Duodenal mucosa (tissue), 2 donors: ENCODE results near the gene MAP3K20.
"Not testable (repeated sequence)": the region's sequence is repeated elsewhere in the genome, so short reads cannot be mapped to it uniquely, and the experiment has no call there.

ENCODE experiments used
- H3K27ac ChIP-seq: one replicate; pipeline ENCODE4 v1.7.0; 2013; ENCODE audit warnings: low read depth, low read length
- H3K27me3 ChIP-seq, 2 donors: one replicate each; pipeline ENCODE4 v1.7.0; 2013; ENCODE audit warnings: low read length in 2 of 2, control low read depth in 1 of 2; ENCODE audit not compliant: insufficient read depth in 2 of 2, control insufficient read depth in 1 of 2
- H3K36me3 ChIP-seq, 2 donors: one replicate each; pipeline ENCODE4 v1.7.0; 2013; ENCODE audit warnings: low read length in 2 of 2, control low read depth in 1 of 2; ENCODE audit not compliant: insufficient read depth in 2 of 2, control insufficient read depth in 1 of 2
- H3K4me1 ChIP-seq, 2 donors: one replicate each; pipeline ENCODE4 v1.7.0; 2013; ENCODE audit warnings: low read length in 2 of 2, control low read depth in 1 of 2; ENCODE audit not compliant: insufficient read depth in 2 of 2, control insufficient read depth in 1 of 2
- H3K4me3 ChIP-seq, 2 donors: one replicate each; pipeline ENCODE4 v1.7.0; 2013; ENCODE audit warnings: low read length in 2 of 2, low read depth in 1 of 2
- H3K9ac ChIP-seq, 2 donors: one replicate each; pipeline ENCODE4 v1.7.0; 2013; ENCODE audit warnings: low read length in 2 of 2, low read depth in 1 of 2
- H3K9me3 ChIP-seq, 2 donors: one replicate each; pipeline ENCODE4 v1.7.0; 2013; ENCODE audit warnings: low read length in 2 of 2, control low read depth in 1 of 2; ENCODE audit not compliant: control insufficient read depth in 1 of 2

MAP3K20 gene

DNA sequence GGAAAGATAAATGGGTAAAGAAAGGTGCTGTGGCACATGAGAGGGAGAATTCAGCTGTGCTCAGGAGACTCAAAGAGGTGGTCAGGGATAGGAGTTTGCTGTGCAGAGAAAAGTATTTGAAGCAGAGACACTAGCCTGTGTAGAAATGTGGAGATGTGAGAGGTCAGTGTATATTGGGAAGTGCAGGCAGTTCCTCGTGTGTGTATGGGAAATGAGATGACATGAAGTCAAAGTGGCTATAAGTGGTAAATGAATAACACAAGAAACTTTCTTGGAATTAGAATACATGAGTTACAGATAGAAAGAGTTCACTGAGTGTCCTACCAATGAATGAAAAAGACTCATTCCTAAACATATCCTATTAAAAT, 11.6 kb downstream of the MAP3K20 start:
- Histone ChIP-seq H3K4me3 (no peak overlapping the region), H3K36me3 (no peaks in the 10 kb centered on the region), H3K27me3 (no peaks in the 10 kb centered on the region), H3K9ac (no peak overlapping the region), H3K9me3 (no peaks in the 10 kb centered on the region), H3K4me1 (peaks cover 0 to 6% of the 10 kb centered on the region in 2 donors), H3K27ac (no peak overlapping the region)

DNA sequence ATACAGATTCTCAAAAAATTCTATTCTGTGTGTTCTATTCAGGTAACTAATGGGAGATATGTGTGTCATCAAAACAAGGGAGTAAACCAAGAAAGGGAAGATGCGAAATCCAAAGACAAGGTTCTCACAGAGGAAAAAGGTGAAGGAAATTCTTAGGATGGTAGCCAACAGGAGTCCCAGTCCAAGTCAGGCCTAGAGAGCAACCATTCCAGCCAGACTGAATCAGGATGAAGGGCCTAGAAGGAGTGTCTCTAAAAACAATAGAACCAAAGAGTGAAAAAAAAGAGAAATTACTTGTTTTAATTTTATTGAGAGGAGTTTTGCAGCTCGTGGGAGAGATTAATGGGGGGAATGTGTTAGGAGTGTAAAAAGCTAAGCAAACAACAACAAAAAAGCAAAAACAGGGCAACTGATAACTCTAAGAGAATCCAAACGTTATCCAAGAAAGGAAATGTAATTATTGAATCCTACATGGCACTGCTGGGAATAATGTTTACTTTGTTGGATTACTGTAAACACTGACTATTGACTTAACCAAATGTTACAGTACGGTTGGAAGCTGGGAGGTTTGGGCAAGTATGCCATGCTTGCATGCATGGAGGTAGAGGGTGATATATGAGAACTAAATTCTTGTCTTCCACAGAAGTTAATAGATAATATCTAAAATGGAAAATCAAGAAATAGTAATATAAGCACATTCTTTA, 12.3 kb downstream of the MAP3K20 start:
- Histone ChIP-seq H3K4me1 (peaks cover 0 to 6% of the 10 kb centered on the region in 2 donors), H3K27ac (no peak overlapping the region), H3K4me3 (no peak overlapping the region)

DNA sequence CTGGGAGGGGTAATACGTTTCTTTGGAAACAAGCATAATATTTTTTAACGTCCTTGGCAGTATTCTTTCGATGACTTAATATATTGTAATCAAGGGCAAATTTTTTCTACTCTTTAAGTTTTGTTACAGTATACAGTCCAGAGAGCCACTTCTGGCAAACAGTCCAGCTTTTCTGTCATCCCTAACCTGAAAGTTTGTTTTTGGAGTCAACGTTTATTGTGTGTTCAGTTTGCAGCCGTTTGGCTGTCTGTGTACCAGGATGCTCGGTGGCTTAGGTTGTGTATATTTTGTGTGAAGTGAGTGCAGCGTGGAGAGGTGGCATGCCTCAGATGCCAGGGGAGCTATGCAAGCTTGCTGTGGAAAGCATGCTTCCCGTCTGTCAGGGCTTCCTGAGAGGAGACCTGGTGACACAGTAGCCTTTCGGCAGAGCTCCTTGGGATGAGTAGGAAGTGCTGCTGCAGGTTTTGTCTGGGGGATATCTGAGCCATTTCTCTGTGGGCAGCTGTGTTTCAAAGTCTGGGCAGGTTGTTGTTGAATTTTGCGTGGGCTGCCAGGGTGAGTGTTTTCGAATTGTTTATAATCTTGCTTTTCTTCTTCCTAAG, 14.7 kb downstream of the MAP3K20 start:
- no peak overlapping the region for H3K9ac ChIP-seq

More for the DNA sequence above, 12.3 kb downstream of the MAP3K20 start:
- H3K9me3 ChIP-seq, result no peaks in the 10 kb centered on the region
- no peak overlapping the region for H3K9ac ChIP-seq
- no peaks in the 10 kb centered on the region for H3K27me3 ChIP-seq
- H3K36me3 ChIP-seq, result no peaks in the 10 kb centered on the region

DNA sequence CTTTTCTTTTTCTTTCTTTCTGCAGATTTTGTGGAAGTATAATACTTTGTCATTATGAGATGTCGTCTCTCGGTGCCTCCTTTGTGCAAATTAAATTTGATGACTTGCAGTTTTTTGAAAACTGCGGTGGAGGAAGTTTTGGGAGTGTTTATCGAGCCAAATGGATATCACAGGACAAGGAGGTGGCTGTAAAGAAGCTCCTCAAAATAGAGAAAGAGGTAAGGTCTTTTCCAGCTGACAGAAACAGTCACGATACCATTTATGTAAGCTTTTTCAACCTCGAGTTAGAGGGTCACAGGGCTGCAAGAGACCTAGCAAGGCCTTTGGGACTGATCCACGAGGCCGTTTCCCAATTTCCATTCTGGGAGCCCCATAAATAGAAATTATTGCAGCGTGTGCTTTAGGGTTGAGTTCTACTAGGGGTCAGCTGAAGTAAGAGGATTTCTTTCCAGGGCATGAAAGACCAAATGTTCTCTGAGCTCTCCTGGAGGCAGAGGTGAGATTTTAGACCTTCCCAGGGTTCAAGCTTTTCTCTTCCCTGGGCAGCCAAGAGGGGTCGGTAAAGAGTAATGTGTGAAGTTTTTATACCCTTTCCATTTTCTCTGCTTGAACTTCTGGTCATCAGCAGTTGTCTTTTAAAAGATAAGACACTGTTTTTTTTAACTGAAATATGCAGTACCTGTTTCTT, 15.5 kb downstream of the MAP3K20 start:
- peaks cover 0 to 6% of the 10 kb centered on the region in 2 donors for H3K4me1 ChIP-seq
- H3K9ac ChIP-seq, result no peak overlapping the region
- H3K27ac ChIP-seq, result no peak overlapping the region
- H3K27me3 ChIP-seq, result no peaks in the 10 kb centered on the region
- no peaks in the 10 kb centered on the region for H3K9me3 ChIP-seq
- no peaks in the 10 kb centered on the region for H3K36me3 ChIP-seq
- no peak overlapping the region for H3K4me3 ChIP-seq

More for the DNA sequence above, 14.7 kb downstream of the MAP3K20 start:
- no peak overlapping the region for H3K27ac ChIP-seq
- H3K4me3 ChIP-seq, result no peak overlapping the region
- H3K4me1 ChIP-seq, result peaks cover 0 to 6% of the 10 kb centered on the region in 2 donors
- no peaks in the 10 kb centered on the region for H3K9me3 ChIP-seq
- H3K27me3 ChIP-seq, result no peaks in the 10 kb centered on the region
- H3K36me3 ChIP-seq, result no peaks in the 10 kb centered on the region

DNA sequence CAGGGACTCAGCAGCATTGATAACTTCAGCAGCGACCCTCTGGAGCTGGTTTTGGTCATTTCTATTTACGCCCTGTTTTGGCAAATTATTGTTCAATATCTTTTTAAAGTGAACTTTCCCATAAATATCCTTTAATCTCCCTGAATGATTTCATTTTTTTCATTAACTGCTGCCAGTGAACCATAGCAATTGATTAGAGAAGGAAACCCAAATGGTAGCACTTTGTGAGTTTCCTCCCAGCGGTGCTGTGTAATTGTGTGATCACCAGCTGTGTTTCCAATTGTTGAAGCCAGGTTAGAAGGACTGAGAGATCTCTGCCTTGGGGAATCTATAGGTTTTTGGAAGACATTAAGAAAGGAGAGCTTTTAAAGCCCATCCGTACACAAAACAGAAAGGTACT, 16.3 kb downstream of the MAP3K20 start:
- Histone ChIP-seq H3K9me3 (no peaks in the 10 kb centered on the region), H3K36me3 (no peaks in the 10 kb centered on the region), H3K9ac (no peak overlapping the region), H3K4me3 (no peak overlapping the region), H3K27ac (no peak overlapping the region), H3K4me1 (peaks cover 0 to 3% of the 10 kb centered on the region in 2 donors), H3K27me3 (no peaks in the 10 kb centered on the region)

DNA sequence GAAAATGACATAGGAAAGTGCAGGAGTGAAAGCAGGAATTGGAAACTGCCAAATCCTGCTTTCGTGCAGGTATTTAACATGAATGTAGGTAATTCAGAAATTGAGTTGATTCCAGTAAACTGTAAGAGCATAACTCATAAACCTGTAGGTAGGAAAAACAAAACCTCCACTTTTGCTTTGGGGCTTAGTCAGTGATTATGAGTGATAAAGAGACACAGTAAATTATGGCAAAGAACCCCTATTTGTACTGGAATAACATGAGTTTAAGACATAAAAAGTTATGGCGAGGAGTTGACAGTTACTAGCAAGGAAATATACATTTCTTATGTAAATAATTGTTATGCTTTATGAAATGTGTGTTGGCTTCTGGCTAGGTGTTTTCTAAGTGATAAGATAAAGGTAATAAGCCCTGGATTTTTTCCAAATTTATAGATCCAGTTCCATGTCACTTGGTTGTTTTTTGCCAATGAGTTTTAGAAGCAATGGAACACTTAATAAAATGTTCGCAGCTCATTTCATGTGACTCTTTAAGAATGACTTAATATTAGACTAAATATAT, 17.3 kb downstream of the MAP3K20 start:
- Histone ChIP-seq H3K4me3 (no peak overlapping the region), H3K9ac (no peak overlapping the region)

DNA sequence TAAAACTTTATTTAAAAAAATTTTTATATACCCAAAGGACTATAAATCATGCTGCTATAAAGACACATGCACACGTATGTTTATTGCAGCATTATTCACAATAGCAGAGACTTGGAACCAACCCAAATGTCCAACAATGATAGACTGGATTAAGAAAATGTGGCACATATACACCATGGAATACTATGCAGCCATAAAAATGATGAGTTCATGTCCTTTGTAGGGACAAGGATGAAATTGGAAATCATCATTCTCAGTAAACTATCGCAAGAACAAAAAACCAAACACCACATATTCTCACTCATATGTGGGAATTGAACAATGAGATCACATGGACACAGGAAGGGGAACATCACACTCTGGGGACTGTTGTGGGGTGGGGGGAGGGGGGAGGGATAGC, 18.0 kb downstream of the MAP3K20 start:
- not testable (repeated sequence) for H3K27me3 ChIP-seq, H3K4me3 ChIP-seq, H3K27ac ChIP-seq, H3K9me3 ChIP-seq, H3K36me3 ChIP-seq, H3K4me1 ChIP-seq, H3K9ac ChIP-seq

More for the DNA sequence above, 17.3 kb downstream of the MAP3K20 start:
- H3K4me1 ChIP-seq, result no peaks in the 10 kb centered on the region
- no peaks in the 10 kb centered on the region for H3K9me3 ChIP-seq
- no peaks in the 10 kb centered on the region for H3K27me3 ChIP-seq
- no peaks in the 10 kb centered on the region for H3K36me3 ChIP-seq
- no peak overlapping the region for H3K27ac ChIP-seq

DNA sequence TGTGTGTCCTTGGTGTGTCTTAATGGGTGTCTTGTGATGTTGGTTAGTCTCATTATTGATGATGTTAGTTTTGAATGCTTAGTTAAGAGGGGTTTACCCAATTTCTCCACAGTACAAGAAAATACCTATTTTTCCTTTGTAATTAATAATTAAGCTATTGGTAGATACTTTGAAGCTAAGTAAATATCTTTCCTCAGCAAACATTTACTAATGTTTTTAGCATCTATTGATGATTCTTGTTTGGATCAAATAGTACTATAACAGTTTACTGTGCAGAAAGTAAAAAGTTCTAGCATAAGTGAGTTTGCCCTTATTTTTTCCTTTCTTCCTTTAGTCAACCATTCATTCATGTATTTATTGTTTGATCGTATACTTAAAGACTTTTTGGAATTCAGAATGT, 19.1 kb downstream of the MAP3K20 start:
- H3K9ac ChIP-seq, result no peak overlapping the region
- no peaks in the 10 kb centered on the region for H3K36me3 ChIP-seq
- H3K4me3 ChIP-seq, result no peak overlapping the region
- H3K27me3 ChIP-seq, result no peaks in the 10 kb centered on the region
- no peaks in the 10 kb centered on the region for H3K4me1 ChIP-seq
- H3K27ac ChIP-seq, result no peak overlapping the region
- no peaks in the 10 kb centered on the region for H3K9me3 ChIP-seq

DNA sequence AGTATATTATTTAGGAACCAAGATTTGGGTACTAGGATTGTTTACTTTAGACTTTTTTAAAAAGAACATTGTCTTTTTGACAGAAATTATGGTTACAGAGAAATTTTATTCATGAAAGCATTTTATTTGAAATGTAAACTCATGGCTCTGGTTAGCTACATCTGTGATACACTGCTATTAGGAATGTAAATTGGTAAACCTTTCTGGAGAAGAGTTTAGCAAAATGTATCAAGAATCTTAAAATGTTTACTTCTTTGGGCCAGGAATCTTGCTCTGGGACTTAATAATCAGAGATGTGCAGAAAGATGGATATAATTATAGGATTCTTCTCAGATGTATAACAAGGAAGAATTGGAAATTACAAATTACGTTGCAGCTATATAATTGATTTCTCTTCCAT, 19.7 kb downstream of the MAP3K20 start:
- H3K27ac ChIP-seq, result no peak overlapping the region
- H3K4me1 ChIP-seq, result no peaks in the 10 kb centered on the region
- H3K4me3 ChIP-seq, result no peak overlapping the region
- H3K9ac ChIP-seq, result no peak overlapping the region
- H3K36me3 ChIP-seq, result no peaks in the 10 kb centered on the region
- H3K27me3 ChIP-seq, result no peaks in the 10 kb centered on the region
- no peaks in the 10 kb centered on the region for H3K9me3 ChIP-seq

DNA sequence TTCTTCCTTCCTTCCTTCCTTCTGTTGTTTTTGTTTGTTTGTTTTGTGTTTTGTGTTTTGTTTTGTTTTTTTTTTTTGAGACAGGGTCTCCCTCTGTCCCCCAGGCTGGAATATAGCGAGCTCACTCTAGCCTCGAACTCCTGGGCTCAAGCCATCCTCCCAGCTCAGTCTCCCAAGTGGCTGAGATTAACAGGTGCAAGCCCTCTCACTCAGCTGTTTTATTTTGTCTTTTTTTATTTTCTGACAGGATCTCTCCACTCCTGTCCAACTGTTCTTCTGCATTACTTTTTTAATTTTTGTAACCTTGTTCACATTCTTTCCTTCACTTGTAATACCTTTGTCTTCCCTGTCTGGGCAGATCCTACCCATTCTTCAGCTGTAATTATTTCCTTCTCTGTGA, 23.6 kb downstream of the MAP3K20 start:
- H3K27me3 ChIP-seq, result no peaks in the 10 kb centered on the region
- H3K27ac ChIP-seq, result no peak overlapping the region
- H3K4me1 ChIP-seq, result no peaks in the 10 kb centered on the region
- H3K9me3 ChIP-seq, result no peaks in the 10 kb centered on the region
- H3K4me3 ChIP-seq, result no peak overlapping the region
- H3K9ac ChIP-seq, result no peak overlapping the region
- H3K36me3 ChIP-seq, result no peaks in the 10 kb centered on the region
